Fibroblast of peridontal ligament (primary cell): ENCODE results near the gene CNOT9.

Experiments
- DNase-seq: peaks from one replicate; pipeline ENCODE4 v3.0.0-alpha.2; 2010; ENCODE audit errors: extremely low read depth

CNOT9 gene

DNA sequence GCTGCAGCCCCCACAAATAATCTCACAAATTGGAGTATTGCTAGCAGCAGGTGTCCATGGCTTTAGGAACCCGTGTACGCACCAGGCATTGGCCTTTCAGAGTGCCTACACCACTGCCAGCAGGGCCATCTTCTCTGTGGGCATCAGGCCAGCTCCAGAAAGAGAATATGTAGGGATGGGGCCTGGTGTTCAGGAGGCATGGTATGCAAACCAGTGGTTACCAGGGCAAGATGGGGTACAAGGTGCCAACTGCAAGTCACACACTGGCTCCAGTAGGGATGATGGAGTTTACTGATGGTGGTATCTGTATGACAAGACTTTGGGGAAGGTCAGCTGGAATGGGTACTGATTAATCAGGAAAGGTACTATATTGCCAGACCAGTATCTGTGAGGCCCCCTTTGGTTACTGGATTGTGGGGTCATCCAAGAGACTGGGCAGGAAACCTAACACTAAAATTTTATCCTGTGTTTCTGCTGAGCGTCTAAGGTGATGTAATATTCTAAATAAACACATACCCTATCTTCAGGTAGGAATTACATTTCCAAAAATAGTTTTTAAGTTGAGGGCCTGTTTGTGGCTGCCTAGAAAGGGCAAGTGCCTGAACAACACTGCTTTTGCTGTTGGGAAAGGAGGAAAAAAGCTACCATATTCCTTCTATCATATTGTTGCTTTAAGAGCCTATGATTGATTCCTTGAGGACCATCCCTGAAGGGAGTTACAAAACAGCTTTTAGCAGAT lies 9.0 kb downstream of the CNOT9 start:
- DNase-seq, result no peak

DNA sequence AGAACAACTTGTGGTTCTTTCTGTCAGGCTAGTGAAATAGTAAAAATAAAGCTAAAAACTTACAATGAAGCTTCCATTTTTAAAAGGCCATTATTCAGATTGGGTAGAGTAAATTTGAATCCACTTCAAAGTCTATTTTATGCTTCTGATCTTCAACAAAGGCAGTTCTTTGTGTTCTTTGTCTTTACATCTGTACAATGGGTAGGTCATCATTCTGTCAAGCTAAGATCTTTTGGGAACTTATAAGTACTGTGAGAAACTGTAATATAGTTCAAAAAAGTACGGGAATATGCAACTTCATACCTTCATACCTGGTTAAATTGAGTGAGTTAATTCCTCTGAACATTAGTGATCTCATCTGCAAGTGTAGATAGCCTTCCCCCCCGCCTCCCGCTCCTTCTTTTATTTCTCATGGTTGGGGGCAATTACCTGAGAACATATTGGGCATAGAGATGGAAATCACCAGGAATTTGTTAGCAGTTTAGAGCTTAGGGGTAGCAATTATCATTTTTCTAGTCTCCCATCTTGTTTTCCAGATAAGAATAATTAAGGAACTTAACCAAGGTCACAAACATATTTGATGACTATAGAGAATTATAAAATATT lies 9.7 kb downstream of the CNOT9 start:
- no peak for DNase-seq

DNA sequence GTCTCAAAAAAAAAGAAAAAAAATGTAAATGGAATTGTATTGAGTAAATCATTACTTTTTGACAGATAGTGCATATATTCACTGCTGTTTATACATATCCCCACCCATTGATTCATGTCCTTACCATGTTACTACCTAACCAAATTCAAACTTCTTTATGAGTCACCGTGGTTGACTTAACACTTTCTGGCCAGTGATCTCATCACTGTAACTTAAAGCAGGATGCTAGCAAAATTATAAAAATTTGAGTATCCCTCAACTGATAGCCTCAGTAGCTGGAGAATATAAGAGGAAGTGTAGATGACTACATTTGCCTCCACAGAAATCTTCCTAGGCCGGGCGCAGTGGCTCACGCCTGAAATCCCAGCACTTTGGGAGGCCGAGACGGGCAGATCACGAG lies 13.4 kb downstream of the CNOT9 start:
- DNase-seq, result peak; percentile 72

DNA sequence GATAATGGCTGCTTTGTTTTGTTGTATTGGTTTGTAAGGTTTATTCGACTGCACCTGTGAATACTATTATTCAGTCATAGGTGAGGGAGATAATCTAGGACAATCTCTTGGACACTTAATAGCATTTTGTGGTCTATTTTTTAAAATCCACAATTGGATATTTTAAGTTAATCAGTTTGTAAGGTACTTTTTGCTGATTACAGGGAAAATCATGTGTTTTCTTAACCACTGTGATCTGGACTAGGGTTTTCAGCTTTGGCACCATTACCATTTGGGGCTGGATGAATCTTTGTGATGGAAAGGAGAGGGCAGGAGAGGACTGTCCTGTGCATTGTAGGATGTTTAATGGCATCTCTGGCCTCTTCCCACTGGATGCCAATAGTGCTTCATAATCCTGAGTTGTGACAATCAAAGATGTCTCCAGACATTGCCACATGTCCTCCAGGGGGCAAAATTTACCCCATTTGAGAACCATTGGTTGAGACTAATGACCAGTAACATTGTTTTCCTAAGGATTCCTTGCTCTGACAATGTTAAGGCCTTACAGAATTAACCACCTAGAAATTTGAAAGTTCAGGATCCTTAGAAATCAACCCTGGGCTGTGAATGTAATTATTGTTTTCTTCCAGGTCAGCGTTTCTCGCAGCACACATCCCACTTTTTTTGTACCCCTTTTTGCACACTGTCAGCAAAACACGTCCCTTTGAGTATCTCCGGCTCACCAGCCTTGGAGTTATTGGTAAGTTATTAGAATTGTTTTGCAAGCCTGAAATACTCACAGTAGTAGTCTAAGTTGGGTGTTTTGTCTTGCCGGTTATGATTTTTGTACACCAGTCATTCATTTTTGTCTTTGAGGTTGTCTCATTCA lies 15.6 kb downstream of the CNOT9 start:
- DNase-seq, result no peak

DNA sequence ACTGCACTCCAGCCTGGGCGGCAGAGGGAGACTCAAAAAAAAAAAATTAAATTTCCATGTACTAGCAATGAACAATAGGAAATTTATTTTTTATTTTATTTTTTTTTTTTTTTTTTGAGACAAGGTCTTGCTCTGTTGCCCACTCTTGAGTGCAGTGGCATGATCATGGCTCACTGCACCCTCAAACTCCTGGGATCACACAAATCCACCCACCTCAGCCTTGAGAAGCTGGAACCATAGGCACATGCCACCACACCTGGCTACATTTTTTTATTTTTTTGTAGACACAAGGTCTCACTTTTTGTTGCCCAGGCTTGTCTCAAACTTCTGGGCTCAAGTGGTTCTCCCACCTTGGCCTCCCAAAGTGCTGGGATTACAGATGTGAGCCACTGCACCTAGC lies 16.9 kb downstream of the CNOT9 start:
- DNase-seq, result no peak

DNA sequence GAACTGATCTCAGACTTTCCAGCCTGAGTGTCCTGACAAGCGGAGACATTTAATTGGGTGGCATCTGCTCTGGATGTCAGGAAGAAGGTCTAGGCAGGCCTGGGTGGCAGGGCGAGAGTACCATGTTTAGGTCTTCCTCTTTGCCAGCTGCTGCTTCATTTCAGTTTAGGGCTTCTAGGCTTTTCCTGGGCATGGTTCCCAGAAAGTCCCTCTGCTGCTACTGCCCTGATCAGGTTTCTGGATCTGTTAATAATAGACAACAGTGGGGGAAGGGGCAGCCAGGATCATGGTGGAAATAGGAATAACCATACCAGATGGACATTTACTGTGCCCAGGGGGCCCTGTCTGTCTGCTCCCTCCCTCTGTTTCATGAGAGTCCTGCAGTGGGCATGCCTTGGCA lies 36.8 kb downstream of the CNOT9 start:
- peak; percentile 93 for DNase-seq

DNA sequence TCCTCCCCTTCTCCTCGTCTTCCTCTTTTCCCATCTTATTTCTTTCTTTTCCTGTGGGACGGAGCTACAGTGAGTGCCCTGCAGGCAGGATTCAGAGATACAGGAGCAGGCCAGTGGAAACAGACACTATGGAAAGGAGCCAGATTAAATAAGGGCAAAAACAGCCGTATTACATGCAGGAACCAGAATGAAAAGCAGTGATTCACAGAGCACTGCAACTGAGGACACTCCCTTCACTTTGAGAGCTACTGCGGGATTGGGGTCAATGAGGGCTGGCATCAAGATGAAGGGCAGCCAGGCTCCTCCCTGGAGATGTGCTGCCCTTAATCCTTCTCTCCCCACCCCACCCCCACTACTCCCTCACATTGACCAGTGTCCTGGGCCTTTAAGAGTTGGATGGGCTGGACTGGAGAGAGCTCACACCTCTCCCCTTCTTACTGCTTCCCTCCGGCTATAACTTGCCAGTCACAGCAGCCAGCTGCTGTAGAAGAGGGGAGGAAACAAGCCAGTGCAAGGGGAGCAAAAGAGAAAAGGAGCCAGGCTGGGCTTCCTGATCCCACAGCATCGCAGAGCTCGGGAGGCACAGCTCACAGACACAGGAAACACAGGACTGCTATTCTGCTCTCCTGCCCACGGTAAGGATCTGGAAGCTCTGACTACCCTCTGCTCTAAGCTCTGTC lies 38.9 kb downstream of the CNOT9 start, which contains the start of gene PLCD4:
TSS of gene PLCD4 (plus strand) at position 464 of the 680 bp plus-strand sequence. CDS start 7,841 bp downstream, outside the sequence.
- peak; percentile 92 for DNase-seq

DNA sequence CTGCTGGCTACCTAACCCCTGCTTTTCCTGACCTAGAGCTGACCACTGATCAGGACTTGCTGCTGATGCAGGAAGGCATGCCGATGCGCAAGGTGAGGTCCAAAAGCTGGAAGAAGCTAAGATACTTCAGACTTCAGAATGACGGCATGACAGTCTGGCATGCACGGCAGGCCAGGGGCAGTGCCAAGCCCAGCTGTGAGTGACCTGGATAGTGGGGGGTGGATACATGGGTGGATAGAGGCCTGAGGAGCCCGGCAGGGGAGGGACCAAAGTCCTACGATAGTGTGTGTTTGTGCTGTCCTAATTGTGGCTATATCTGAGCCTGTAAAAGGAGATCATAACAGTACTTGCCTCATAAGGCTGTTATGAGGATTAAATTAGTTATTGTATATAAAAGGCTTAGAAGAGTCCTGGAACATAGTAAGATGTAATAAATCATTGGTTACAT lies 47.3 kb downstream of the CNOT9 start:
- no peak for DNase-seq

DNA sequence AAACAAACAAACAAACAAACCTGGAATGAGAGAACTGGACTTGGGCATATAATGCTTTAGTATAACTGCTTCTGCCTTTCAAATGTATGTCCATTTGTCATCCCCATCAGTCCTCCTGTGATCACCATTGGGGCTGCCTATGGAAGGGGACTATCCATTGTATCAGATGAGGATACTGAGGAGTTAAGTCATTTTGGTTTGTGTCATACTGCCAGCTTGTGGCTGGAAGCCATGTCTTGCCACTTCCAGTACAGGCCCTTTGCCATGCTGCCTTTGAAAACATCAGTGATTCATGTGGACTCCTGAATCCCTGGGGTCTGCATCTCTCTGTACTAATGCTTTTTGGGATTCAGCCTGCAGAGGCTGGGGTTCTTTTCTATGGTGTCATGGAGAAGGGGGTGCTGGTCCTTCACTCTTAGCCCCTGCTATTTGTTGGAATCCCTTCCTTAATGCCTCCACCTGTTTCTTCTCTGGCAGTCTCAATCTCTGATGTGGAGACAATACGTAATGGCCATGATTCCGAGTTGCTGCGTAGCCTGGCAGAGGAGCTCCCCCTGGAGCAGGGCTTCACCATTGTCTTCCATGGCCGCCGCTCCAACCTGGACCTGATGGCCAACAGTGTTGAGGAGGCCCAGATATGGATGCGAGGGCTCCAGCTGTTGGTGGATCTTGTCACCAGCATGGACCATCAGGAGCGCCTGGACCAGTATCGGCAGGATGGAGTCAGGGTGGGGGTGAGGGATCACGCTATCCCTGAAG lies 49.6 kb downstream of the CNOT9 start:
- peak; percentile 44 for DNase-seq

DNA sequence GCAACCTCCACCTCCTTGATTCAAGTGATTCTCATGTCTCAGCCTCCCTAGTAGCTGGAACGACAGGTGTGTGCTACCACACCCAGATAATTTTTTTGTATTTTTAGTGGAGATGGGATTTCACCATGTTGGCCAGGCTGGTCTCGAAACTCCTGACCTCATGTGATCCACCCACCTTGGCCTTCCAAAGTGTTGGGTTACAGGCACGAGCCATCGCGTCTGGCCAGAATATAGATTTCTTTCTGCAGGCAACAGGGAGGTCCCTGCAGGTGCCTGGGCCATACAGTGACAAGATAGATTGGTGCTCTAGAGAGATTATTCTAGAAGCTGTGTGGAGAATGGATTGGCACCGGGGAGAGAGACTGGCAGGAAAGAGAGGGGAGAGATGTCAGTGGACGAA lies 52.4 kb downstream of the CNOT9 start:
- DNase-seq, result no peak

DNA sequence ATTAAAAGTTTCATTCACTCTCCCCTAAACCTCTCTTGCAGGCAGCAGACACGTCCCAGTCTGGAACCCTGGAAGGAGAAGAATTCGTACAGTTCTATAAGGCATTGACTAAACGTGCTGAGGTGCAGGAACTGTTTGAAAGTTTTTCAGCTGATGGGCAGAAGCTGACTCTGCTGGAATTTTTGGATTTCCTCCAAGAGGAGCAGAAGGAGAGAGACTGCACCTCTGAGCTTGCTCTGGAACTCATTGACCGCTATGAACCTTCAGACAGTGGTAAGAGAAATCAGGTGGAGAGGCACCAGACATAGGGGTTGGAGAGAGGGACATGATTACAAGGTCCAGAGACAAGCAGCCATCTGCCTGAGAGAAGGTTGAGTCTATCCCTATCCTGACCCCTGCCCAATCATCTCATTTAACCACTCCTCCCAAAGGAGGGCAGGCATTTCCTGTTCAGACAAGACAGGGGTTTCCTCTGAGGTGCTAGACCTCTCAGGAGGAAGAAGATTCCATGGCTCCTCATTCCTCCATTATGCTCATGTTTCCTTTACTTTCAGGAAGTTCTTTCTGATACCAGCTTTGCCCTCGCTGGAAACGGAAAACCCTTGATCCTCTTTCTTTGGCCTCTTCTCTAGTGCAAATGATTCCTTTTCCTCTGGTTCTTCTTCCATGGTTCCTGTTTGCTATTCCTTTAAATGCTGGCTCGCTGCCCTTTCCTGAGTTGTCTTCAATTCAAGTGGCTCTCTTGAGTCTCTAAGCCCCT lies 54.1 kb downstream of the CNOT9 start:
- DNase-seq, result no peak

DNA sequence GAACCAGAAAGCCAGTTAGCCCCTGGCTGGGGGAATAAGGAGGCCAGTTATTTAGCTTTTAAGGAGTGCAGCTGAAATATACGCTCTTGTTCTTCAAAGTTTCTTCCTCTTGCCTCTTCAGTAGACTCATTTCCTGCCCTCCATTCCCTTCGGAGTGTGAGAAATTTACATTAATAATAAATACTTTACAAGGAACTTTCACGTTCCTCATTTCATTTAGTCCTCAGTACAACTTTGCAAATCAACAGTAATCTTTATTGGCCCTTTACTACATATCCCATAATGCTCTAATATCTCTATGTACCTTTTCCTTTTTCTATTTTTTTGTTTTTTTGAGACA lies 54.7 kb downstream of the CNOT9 start:
- DNase-seq, result no peak

DNA sequence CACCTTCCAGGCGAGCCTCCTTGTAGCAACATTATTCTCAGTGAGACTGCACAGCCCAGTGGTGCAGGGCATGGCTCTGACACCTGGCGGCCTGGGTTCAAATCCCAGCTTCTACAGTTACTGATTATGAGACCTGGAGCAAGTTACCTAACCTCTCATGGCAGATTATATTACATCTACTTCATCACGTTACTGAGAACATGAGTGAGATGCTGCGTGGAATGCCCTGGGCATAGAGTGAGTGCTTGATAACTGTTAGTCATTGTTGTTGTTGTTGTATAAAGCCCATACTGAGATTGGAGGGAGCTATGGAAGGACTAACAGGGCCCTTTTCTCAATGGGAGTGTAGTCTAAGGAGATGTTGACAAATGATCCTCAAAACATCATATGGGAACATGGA lies 57.7 kb downstream of the CNOT9 start:
- no peak for DNase-seq

DNA sequence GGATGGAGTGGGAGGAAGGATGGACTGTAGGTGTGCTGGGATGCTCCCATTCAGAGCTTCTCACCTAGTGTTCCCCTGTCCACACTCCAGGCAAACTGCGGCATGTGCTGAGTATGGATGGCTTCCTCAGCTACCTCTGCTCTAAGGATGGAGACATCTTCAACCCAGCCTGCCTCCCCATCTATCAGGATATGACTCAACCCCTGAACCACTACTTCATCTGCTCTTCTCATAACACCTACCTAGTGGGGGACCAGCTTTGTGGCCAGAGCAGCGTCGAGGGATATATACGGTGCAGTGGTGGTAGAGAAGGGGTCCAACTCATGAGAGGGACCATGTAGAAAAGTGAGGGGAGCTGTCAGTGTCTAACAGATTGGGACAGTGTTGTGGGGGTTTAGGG lies 59.3 kb downstream of the CNOT9 start:
- no peak for DNase-seq

DNA sequence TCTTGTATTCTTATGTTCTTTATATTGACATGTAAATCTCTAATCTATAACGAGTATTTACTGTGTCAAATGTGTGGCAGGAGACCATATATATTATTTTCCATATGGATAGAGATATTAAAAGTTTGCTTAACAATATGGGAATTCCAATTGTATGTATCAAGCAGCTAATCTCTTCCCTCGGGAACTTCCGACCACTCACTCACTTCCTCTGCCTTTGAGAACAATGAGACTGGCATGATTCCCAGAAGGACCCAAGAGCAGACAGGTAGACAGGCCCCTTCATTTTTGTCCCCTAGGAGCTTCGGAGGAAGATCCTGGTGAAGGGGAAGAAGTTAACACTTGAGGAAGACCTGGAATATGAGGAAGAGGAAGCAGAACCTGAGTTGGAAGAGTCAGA lies 63.2 kb downstream of the CNOT9 start:
- no peak for DNase-seq

DNA sequence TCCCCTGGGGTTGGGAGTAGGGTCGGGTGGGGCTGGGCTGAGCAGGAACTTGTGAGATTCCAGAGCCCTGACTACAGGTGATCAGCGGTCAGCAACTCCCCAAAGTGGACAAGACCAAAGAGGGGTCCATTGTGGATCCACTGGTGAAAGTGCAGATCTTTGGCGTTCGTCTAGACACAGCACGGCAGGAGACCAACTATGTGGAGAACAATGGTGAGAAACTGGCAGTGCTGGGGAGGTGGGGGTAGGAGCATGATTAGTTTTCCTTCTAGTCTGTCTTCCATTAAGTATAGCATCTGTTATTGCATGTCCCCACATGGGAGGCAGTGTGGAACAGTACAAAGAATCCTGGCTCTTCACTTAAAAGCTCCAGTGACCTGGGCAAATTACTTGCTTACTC lies 67.1 kb downstream of the CNOT9 start:
- no peak for DNase-seq

DNA sequence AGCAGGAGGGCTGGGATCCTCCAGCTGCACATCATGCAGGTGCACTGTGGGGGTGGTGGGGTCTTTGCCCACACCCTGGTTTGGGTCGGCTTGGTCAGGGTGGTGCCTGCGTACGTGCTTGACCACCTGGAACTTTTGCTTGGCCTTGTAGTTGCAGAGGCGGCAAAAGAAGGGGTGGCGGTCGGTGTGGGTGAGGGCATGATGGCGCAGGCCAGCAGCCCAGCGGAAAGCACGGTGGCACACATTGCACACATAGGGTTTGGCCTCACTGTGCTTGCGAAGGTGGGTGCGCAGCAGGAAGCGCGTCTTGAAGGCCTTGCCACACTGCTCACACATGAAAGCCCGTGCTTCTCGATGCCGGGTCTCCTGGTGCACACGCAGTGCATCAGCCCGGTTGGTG lies 69.7 kb downstream of the CNOT9 start:
- no peak for DNase-seq

DNA sequence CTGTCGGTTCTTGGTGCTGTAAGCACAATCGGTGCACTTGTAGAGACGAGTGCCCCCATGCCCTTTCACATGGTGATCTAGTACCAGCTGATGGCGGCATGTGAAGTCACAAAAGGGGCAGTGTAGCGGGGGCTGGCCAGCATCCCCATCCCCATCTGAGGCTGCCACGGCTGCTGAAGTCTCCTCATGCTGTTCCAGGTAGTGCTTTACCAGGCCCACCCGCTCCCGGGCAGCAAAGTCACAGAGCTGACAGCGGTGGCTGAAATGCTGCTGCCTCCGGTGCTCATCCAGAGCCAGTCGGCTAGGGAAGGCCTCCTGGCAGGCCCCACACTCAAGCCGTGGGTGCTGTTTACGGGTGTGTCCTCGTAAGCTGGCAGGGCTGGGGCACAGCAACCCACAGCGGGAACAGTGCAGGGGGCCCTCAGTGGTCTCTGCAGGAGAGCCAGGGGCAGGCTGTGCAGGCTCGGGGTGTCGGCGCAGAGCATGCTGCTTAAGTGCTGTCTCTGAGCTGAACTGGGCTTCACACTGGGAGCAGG lies 73.5 kb downstream of the CNOT9 start:
- no peak for DNase-seq

DNA sequence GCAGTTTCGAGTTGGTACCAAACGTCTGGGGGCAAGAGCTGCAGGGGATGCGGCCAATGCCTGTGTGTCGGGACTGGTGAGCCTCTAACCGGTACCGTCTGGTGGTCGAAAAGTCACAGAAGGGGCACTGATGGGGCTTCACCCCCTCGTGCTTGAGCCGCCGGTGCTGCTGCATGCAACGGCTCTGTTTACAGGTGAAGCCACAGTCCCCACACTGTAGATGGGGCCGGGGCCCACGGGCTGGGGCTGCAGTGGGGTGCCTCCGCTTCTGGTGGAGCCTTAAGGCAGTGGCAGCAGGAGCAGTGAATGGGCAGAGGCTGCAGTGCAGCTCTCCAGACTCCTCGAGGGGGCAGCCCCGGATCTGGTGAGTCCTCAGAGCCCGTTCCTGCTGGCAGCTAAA lies 74.1 kb downstream of the CNOT9 start:
- DNase-seq, result no peak

DNA sequence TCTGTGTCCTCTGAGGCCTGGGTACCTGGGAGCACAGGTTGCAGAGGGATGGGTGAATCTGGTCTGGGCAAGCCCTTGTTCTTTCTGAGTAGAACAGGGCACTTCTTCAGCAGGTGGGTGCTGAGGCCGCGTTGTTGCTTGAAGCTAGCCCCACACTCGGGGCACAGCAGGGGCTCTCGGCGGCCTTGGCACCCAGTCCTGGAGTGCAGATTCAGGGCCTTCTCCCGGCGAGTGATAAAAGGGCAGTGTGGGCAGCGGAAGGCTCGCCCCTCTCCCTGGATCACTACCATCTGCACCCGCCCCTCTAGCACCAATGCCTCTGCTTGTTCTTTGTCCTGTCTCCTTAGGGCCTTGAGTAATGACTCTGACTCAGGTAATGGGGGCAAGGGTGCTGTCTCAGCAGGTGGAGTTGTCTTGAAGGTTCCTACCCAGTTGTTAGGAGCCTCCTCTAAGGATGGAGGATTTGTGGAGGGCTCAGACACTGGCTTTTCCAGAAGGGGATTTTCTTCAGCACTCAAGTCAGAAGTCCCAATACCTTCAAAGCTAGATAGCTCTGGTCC lies 75.2 kb downstream of the CNOT9 start:
- DNase-seq, result no peak
